Activated naive CD8-positive, alpha-beta T cell (primary cell): ENCODE measurements around the gene PHACTR3.

Experiments
- H3K27ac Mint-ChIP-seq: one replicate; pipeline ENCODE4 v1.8.0; 2021; ENCODE audit warnings: mixed read lengths
- H3K27me3 Mint-ChIP-seq: one replicate; pipeline ENCODE4 v1.8.0; 2021; ENCODE audit warnings: mixed read lengths
- H3K36me3 Mint-ChIP-seq: one replicate; pipeline ENCODE4 v1.8.0; 2021; ENCODE audit warnings: mixed read lengths
- H3K4me1 Mint-ChIP-seq: one replicate; pipeline ENCODE4 v1.8.0; 2021; ENCODE audit warnings: low read depth, mixed read lengths
- H3K4me3 Mint-ChIP-seq: one replicate; pipeline ENCODE4 v1.8.0; 2021; ENCODE audit warnings: mild to moderate bottlenecking, mixed read lengths
- H3K9me3 Mint-ChIP-seq: one replicate; pipeline ENCODE4 v1.8.0; 2021; ENCODE audit warnings: low read depth, mixed read lengths

Gene PHACTR3

GRCh38 chr20:59597240-59597639 lies 7.1 kb upstream of the PHACTR3 start:
- no peaks in the 10 kb centered on the region for H3K9me3 Mint-ChIP-seq
- peaks cover 2% of the 10 kb centered on the region for H3K4me1 Mint-ChIP-seq
- H3K4me3 Mint-ChIP-seq = no peak overlapping the region
- H3K27me3 Mint-ChIP-seq = peaks cover 12% of the 10 kb centered on the region
- no peak overlapping the region for H3K27ac Mint-ChIP-seq
- no peaks in the 10 kb centered on the region for H3K36me3 Mint-ChIP-seq

DNA sequence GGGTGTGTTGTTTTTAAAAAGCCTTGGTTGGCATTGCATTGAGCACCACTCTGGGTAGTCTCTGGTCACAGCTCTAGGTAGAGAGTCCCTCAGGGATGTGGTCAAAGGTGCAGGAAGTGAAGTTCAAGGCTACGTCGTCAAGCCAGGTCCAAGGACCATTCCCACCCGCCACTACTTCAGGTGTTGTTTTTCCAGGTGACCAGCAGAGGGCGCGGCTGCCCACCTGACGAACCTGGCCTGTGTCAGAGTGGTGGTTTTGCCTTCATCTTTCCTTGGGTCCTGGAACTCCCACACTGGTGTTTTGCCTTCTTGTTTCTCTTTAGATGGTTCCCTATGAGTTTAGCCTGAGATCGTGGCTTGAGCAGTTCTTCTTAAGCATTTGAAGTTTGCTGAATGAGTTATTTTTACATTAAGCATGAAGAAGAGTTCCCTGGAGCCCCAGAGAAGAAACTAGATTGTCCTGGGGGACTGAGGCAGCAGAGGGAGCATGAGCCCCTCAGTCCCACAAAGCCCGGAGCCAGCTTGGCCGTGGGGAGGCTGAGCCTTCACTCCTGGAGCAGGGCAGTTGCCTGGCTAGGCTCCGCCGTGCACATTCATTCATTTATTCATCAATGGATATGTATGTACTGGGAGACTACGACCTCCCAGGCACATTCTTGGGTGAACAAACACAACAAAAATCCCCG lies 5.6 kb upstream of the PHACTR3 start:
- Mint-ChIP-seq H3K4me1 (peaks cover 2% of the 10 kb centered on the region), H3K4me3 (no peak overlapping the region), H3K9me3 (no peaks in the 10 kb centered on the region), H3K27me3 (peaks cover 14% of the 10 kb centered on the region), H3K27ac (no peak overlapping the region), H3K36me3 (no peaks in the 10 kb centered on the region)

- no peaks in the 10 kb centered on the region for H3K9me3 Mint-ChIP-seq
- H3K27ac Mint-ChIP-seq = no peak overlapping the region
- H3K27me3 Mint-ChIP-seq = peaks cover 14% of the 10 kb centered on the region
- peaks cover 2% of the 10 kb centered on the region for H3K4me1 Mint-ChIP-seq
- no peak overlapping the region for H3K4me3 Mint-ChIP-seq
- H3K36me3 Mint-ChIP-seq = no peaks in the 10 kb centered on the region
Measured at GRCh38 chr20:59599941-59600340, 4.4 kb upstream of the PHACTR3 start.

DNA sequence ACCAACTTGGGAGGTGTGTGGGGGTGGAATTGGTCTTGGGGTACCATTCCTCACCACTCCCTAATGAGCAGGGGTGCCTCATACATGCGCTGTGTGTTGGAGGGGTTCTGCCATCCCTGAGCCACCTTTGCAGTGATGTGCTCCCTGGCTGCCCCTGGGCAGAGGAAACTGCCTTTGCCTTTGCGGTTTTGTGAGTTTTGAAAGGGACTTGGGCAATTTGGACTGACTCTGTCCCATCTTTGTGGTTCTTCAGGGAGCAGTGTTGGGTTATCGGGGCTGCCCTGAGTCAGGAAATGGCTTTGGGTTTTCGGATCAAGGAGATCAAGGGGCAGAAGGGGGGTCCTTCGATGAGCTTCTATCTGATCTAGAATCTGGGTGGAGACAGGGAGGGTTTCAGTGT lies 3.9 kb upstream of the PHACTR3 start:
- Mint-ChIP-seq H3K27ac (no peak overlapping the region), H3K4me3 (no peak overlapping the region), H3K4me1 (peaks cover 2% of the 10 kb centered on the region), H3K36me3 (no peaks in the 10 kb centered on the region), H3K9me3 (no peaks in the 10 kb centered on the region), H3K27me3 (peaks cover 14% of the 10 kb centered on the region)

DNA sequence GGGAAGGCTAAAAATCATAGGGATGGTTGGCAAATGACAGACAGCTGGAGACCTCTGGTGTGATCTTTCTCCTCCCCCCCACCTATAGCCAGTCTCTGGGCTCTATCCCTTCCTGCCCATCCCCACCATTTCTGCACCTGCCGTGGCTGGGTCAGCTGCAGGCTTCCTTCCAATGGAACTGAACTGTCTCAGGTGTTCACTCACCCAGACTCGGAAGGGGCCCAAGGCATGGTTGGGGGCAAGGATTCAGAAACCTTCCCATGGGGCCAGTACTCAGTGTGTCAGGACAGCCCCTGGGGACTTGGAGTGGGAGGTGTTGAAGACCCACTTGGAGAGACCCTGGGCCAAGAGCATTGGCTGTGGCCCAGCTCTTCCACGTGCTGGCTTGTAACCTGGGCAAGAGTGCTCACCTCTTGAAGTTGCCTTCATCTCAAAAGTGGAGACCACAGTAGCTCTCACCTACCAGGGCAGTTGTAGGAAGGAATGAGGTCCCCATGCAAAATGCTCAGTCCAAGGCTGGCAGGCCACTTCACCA lies 1.7 kb upstream of the PHACTR3 start:
- peaks cover 2% of the 10 kb centered on the region for H3K4me1 Mint-ChIP-seq
- no peak overlapping the region for H3K4me3 Mint-ChIP-seq
- no peak overlapping the region for H3K27ac Mint-ChIP-seq
- no peaks in the 10 kb centered on the region for H3K9me3 Mint-ChIP-seq
- peaks cover 23% of the 10 kb centered on the region for H3K27me3 Mint-ChIP-seq
- H3K36me3 Mint-ChIP-seq = no peaks in the 10 kb centered on the region

- Mint-ChIP-seq H3K27ac (no peak overlapping the region), H3K4me1 (peaks cover 2% of the 10 kb centered on the region), H3K9me3 (no peaks in the 10 kb centered on the region), H3K27me3 (peaks cover 28% of the 10 kb centered on the region), H3K4me3 (no peak overlapping the region), H3K36me3 (no peaks in the 10 kb centered on the region)
Measured at GRCh38 chr20:59603176-59603575, 1.2 kb upstream of the PHACTR3 start.

GRCh38 chr20:59604741-59605600 lies 631 bp downstream of the PHACTR3 start:
- Mint-ChIP-seq H3K4me3 (no peak overlapping the region), H3K27ac (no peak overlapping the region), H3K27me3 (peaks cover 30% of the 10 kb centered on the region), H3K9me3 (no peaks in the 10 kb centered on the region), H3K4me1 (peaks cover 3% of the 10 kb centered on the region), H3K36me3 (no peaks in the 10 kb centered on the region)

- Mint-ChIP-seq H3K9me3 (no peaks in the 10 kb centered on the region), H3K27ac (no peak overlapping the region), H3K4me3 (no peak overlapping the region), H3K4me1 (peaks cover 3% of the 10 kb centered on the region), H3K27me3 (peaks cover 30% of the 10 kb centered on the region), H3K36me3 (no peaks in the 10 kb centered on the region)
Measured at GRCh38 chr20:59605601-59606364, 1.4 kb downstream of the PHACTR3 start.

GRCh38 chr20:59606566-59606965 lies 2.2 kb downstream of the PHACTR3 start:
- Mint-ChIP-seq H3K36me3 (no peaks in the 10 kb centered on the region), H3K9me3 (no peaks in the 10 kb centered on the region), H3K27ac (no peak overlapping the region), H3K4me3 (no peak overlapping the region), H3K27me3 (peaks cover 29% of the 10 kb centered on the region), H3K4me1 (peaks cover 3% of the 10 kb centered on the region)

GRCh38 chr20:59608396-59608795 lies 4.1 kb downstream of the PHACTR3 start:
- Mint-ChIP-seq H3K4me1 (peaks cover 3% of the 10 kb centered on the region), H3K4me3 (no peak overlapping the region), H3K27me3 (peaks cover 26% of the 10 kb centered on the region), H3K27ac (no peak overlapping the region), H3K9me3 (no peaks in the 10 kb centered on the region), H3K36me3 (no peaks in the 10 kb centered on the region)

DNA sequence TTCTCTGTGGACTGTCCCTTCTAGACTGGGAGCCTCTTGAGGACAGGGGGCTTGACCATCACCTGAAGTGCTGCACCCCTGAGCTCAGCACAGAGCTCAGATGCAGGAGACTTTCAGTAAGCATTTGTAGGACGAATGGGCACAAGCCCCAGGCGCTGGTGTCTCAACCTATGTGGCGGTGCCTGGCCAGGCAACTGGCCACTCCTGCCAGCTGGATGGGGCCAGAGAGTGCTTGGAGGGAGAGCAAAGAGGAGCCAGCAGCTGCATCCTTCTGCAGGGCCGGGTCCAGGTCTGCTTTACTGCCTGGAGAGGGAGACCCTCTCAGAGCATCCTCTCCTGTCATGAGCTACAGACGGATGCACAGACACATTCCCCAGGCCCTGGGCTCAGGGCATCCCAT lies 4.5 kb downstream of the PHACTR3 start:
- Mint-ChIP-seq H3K4me3 (no peak overlapping the region), H3K4me1 (peaks cover 3% of the 10 kb centered on the region), H3K27me3 (peaks cover 25% of the 10 kb centered on the region), H3K36me3 (no peaks in the 10 kb centered on the region), H3K27ac (no peak overlapping the region), H3K9me3 (no peaks in the 10 kb centered on the region)

GRCh38 chr20:59611286-59611685 lies 6.9 kb downstream of the PHACTR3 start:
- Mint-ChIP-seq H3K4me3 (no peak overlapping the region), H3K27ac (no peak overlapping the region), H3K4me1 (peaks cover 3% of the 10 kb centered on the region), H3K9me3 (no peaks in the 10 kb centered on the region), H3K27me3 (peaks cover 23% of the 10 kb centered on the region), H3K36me3 (no peaks in the 10 kb centered on the region)

- H3K9me3 Mint-ChIP-seq = no peaks in the 10 kb centered on the region
- H3K27me3 Mint-ChIP-seq = peaks cover 12% of the 10 kb centered on the region
- no peak overlapping the region for H3K4me3 Mint-ChIP-seq
- H3K36me3 Mint-ChIP-seq = no peaks in the 10 kb centered on the region
- no peak overlapping the region for H3K27ac Mint-ChIP-seq
- H3K4me1 Mint-ChIP-seq = peaks cover 3% of the 10 kb centered on the region
Measured at GRCh38 chr20:59613861-59614260, 9.5 kb downstream of the PHACTR3 start.

- H3K27me3 Mint-ChIP-seq = peaks cover 9% of the 10 kb centered on the region
Measured at GRCh38 chr20:59614714-59615113, 10.4 kb downstream of the PHACTR3 start.

GRCh38 chr20:59616306-59616705 lies 12.0 kb downstream of the PHACTR3 start:
- Mint-ChIP-seq H3K4me3 (no peak overlapping the region), H3K36me3 (no peaks in the 10 kb centered on the region), H3K4me1 (no peaks in the 10 kb centered on the region), H3K27me3 (peaks cover 14% of the 10 kb centered on the region), H3K9me3 (no peaks in the 10 kb centered on the region), H3K27ac (no peak overlapping the region)

More at GRCh38 chr20:59614714-59615113, 10.4 kb downstream of the PHACTR3 start:
- no peaks in the 10 kb centered on the region for H3K9me3 Mint-ChIP-seq
- H3K27ac Mint-ChIP-seq = no peak overlapping the region
- H3K4me1 Mint-ChIP-seq = no peaks in the 10 kb centered on the region
- no peaks in the 10 kb centered on the region for H3K36me3 Mint-ChIP-seq
- no peak overlapping the region for H3K4me3 Mint-ChIP-seq
